ENCODE data around the gene BCAS1.

- TF ChIP-seq CTCF (IDR thresholded peaks at IDR 0.05) (no peak), EZH2 (IDR thresholded peaks at IDR 0.05; ENCODE audit: borderline replicate concordance, insufficient read depth, low read depth, low read length, poor library complexity, severe bottlenecking) (no peak)
Measured at GRCh38 chr20:54020348-54020747, 50.0 kb downstream of the BCAS1 start.

Data from B cell (primary cell).